CD14-positive monocyte (primary cell): ENCODE data around the gene SPATA12. TPM values are rescaled to one million over a fixed set of nuclear protein-coding genes. Genes with fewer than 3 reads are reported as not detected.

Experiments used
- DNase-seq, 3 donors: peaks; one replicate each; pipeline ENCODE4 v3.0.0-alpha.2; 2011 to 2022
- H2AFZ ChIP-seq: 2 replicates; pipeline ENCODE4 v1.6.0; 2012; ENCODE audit warnings: mild to moderate bottlenecking, low read depth, low read length, inconsistent platforms; ENCODE audit not compliant: insufficient read depth, poor library complexity, severe bottlenecking
- H3K27ac ChIP-seq, 2 donors: 1 replicate in 1 of 2; 2 replicates in 1 of 2; pipeline ENCODE4 v1.5.1; 2012 to 2013; ENCODE audit warnings: low read length in 2 of 2, control low read depth in 1 of 2, inconsistent platforms in 1 of 2, low read depth in 1 of 2, mild to moderate bottlenecking in 1 of 2
- H3K27me3 ChIP-seq, 2 donors: one replicate each; pipeline versions ENCODE4 v1.6.0 to v1.6.1; 2011 to 2013; ENCODE audit warnings: low read length in 2 of 2; ENCODE audit not compliant: control insufficient read depth in 2 of 2, insufficient read depth in 2 of 2
- H3K36me3 ChIP-seq, 2 donors: replicated peaks in 1 of 2; 1 replicate in 1 of 2; 2 replicates in 1 of 2; pipeline versions ENCODE4 v1.5.1 to v1.6.1; 2012 to 2013; ENCODE audit warnings: low read length in 2 of 2, control low read depth in 1 of 2, inconsistent platforms in 1 of 2, mild to moderate bottlenecking in 1 of 2; ENCODE audit not compliant: insufficient read depth in 2 of 2, control insufficient read depth in 1 of 2
- H3K4me1 ChIP-seq, 2 donors: 1 replicate in 1 of 2; 2 replicates in 1 of 2; pipeline versions ENCODE4 v1.5.1 to v1.6.1; 2012 to 2013; ENCODE audit warnings: low read length in 2 of 2, control low read depth in 1 of 2, inconsistent platforms in 1 of 2, mild to moderate bottlenecking in 1 of 2, moderate library complexity in 1 of 2; ENCODE audit not compliant: insufficient read depth in 2 of 2, control insufficient read depth in 1 of 2
- H3K4me2 ChIP-seq: replicated peaks from 2 replicates; pipeline ENCODE3; 2012; ENCODE audit warnings: low read length, moderate library complexity, mild to moderate bottlenecking; ENCODE audit not compliant: poor library complexity, severe bottlenecking; ENCODE audit errors: extremely low read depth
- H3K4me3 ChIP-seq, 3 experiments: fragments of 200-600 bp in 1 of 3; sonication (generic) in 1 of 3; replicated peaks in 1 of 3; 1 replicate in 2 of 3; 2 replicates in 1 of 3; pipeline ENCODE4 v1.5.1; 2011 to 2013; ENCODE audit warnings: low read length in 3 of 3, mild to moderate bottlenecking in 3 of 3, control low read depth in 2 of 3, low read depth in 2 of 3, inconsistent platforms in 1 of 3, moderate library complexity in 1 of 3
- H3K79me2 ChIP-seq: 2 replicates; pipeline ENCODE4 v1.6.0; 2012; ENCODE audit warnings: mild to moderate bottlenecking, control low read depth, inconsistent platforms, low read length, moderate library complexity; ENCODE audit not compliant: insufficient read depth
- H3K9ac ChIP-seq: 2 replicates; pipeline ENCODE4 v1.6.0; 2017; ENCODE audit warnings: low read length, mild to moderate bottlenecking; ENCODE audit not compliant: insufficient read depth, poor library complexity, severe bottlenecking
- H3K9me3 ChIP-seq, 2 donors: replicated peaks in 1 of 2; 1 replicate in 1 of 2; 2 replicates in 1 of 2; pipeline versions ENCODE4 v1.5.1 to v1.6.1; 2012 to 2013; ENCODE audit warnings: low read length in 2 of 2, control low read depth in 1 of 2; ENCODE audit not compliant: control insufficient read depth in 1 of 2, insufficient read depth in 1 of 2
- H4K20me1 ChIP-seq: 2 replicates; pipeline ENCODE4 v1.6.0; 2012; ENCODE audit warnings: mild to moderate bottlenecking, low read length, control low read depth, moderate library complexity; ENCODE audit not compliant: insufficient read depth
- H3K27ac Mint-ChIP-seq, 7 donors: one replicate each; pipeline ENCODE4 v1.8.0; 2020; ENCODE audit warnings: mild to moderate bottlenecking in 7 of 7, mixed read lengths in 7 of 7, moderate library complexity in 6 of 7, inconsistent platforms in 2 of 7
- H3K27me3 Mint-ChIP-seq, 3 donors: one replicate each; pipeline ENCODE4 v1.8.0; 2021 to 2022; ENCODE audit warnings: low read depth in 3 of 3, mild to moderate bottlenecking in 3 of 3, mixed read lengths in 3 of 3, moderate library complexity in 3 of 3, inconsistent platforms in 1 of 3
- H3K36me3 Mint-ChIP-seq, 2 donors: one replicate each; pipeline ENCODE4 v1.8.0; 2020; ENCODE audit warnings: mixed read lengths in 2 of 2, inconsistent platforms in 1 of 2, mild to moderate bottlenecking in 1 of 2
- H3K4me1 Mint-ChIP-seq: one replicate; pipeline ENCODE4 v1.8.0; 2020; ENCODE audit warnings: mild to moderate bottlenecking, mixed read lengths
- H3K4me3 Mint-ChIP-seq, 2 donors: one replicate each; pipeline ENCODE4 v1.8.0; 2020; ENCODE audit warnings: mild to moderate bottlenecking in 2 of 2, mixed read lengths in 2 of 2, moderate library complexity in 1 of 2
- H3K9me3 Mint-ChIP-seq, 7 donors: one replicate each; pipeline ENCODE4 v1.8.0; 2020 to 2022; ENCODE audit warnings: mixed read lengths in 7 of 7, mild to moderate bottlenecking in 6 of 7, moderate library complexity in 6 of 7, inconsistent platforms in 2 of 7
- CTCF ChIP-seq: fragments of 200-600 bp; IDR thresholded peaks from one replicate; pipeline ENCODE4 v1.8.0; 2022; ENCODE audit warnings: antibody characterized with exemption, mild to moderate bottlenecking
- WGBS: methylation state at CpG from one replicate; pipeline ENCODE4 v1.1.5; 2013; ENCODE audit warnings: missing lambda C conversion rate; ENCODE audit not compliant: insufficient coverage; 5-methylcytosine and 5-hydroxymethylcytosine counted together
- intact Hi-C, 2 donors: fragments of 100-400 bp; cut with micrococcal nuclease; formaldehyde crosslinking; loops; one replicate each; pipeline versions ENCODE4 v1.15.0 to v1.15.1; 2023
- polyA plus RNA-seq, 3 donors: library from polyadenylated mRNA; depleted of rRNA in 1 of 3; unstranded in 2 of 3; stranded (reverse) in 1 of 3; fragments of 300-500 nt in 2 of 3; fragments of >200 nt in 1 of 3; fragmentation: Illumina TruSeq in 2 of 3; gene quantifications; 1 replicate in 2 of 3; 2 replicates in 1 of 3; pipeline ENCODE4 v1.2.3, GENCODE V29; 2012 to 2021

The SPATA12 gene
- polyA plus RNA-seq, 3 donors: 0.07 to 0.16 (median 0.10) TPM

- H3K4me3 Mint-ChIP-seq: no peak overlapping the region
- Histone ChIP-seq H3K27ac (no peak overlapping the region), H3K4me1 (no peaks in the 10 kb centered on the region), H3K27me3 (no peaks in the 10 kb centered on the region), H3K79me2 (no peaks in the 10 kb centered on the region), H2AFZ (no peak overlapping the region), H4K20me1 (no peaks in the 10 kb centered on the region), H3K36me3 (no peaks in the 10 kb centered on the region), H3K4me2 (no peak overlapping the region), H3K9ac (no peak overlapping the region), H3K4me3 (no peak overlapping the region), H3K9me3 (no peaks in the 10 kb centered on the region)
- no peaks in the 10 kb centered on the region for H3K36me3 Mint-ChIP-seq
- no peak for TF ChIP-seq CTCF
- H3K4me1 Mint-ChIP-seq: peaks cover 4% of the 10 kb centered on the region
- intact Hi-C loops: loop anchor here in 1 of 2 donors (5.0 kb wide), 1 partner anchor 34 kb away; no protein-coding TSS in a partner anchor
- no peaks in the 10 kb centered on the region for H3K9me3 Mint-ChIP-seq
- H3K27me3 Mint-ChIP-seq: peaks cover 1 to 6% (median 3%) of the 10 kb centered on the region in 3 donors
- no peak for DNase-seq
- no CpG with 5 or more reads among the region's 6 CpGs for WGBS
- no peak overlapping the region for H3K27ac Mint-ChIP-seq
Observed at GRCh38 chr3:57053122-57053521, 7.3 kb upstream of the SPATA12 start.

- H3K4me2 ChIP-seq: no peak overlapping the region
- no peak for DNase-seq
- H3K79me2 ChIP-seq: no peaks in the 10 kb centered on the region
- no peaks in the 10 kb centered on the region for H3K9me3 Mint-ChIP-seq
- no peak overlapping the region for H3K27ac ChIP-seq
- H2AFZ ChIP-seq: no peak overlapping the region
- no peaks in the 10 kb centered on the region for H3K36me3 Mint-ChIP-seq
- H3K36me3 ChIP-seq: no peaks in the 10 kb centered on the region
- WGBS: 71% methylated on average over 1 of the region's 6 CpGs
- peaks cover 2 to 6% (median 3%) of the 10 kb centered on the region in 3 donors for H3K27me3 Mint-ChIP-seq
- H3K27me3 ChIP-seq: no peaks in the 10 kb centered on the region
- no peak overlapping the region for H3K27ac Mint-ChIP-seq
- intact Hi-C loops: no loop called here
- no peaks in the 10 kb centered on the region for H3K9me3 ChIP-seq
- peaks cover 22 to 26% of the 10 kb centered on the region in 2 donors for H3K4me1 ChIP-seq
- no peak overlapping the region for H3K4me3 ChIP-seq
- H4K20me1 ChIP-seq: no peaks in the 10 kb centered on the region
- TF ChIP-seq CTCF: no peak
- peaks cover 28% of the 10 kb centered on the region for H3K4me1 Mint-ChIP-seq
- no peak overlapping the region for H3K9ac ChIP-seq
- no peak overlapping the region for H3K4me3 Mint-ChIP-seq
Observed at GRCh38 chr3:57057351-57057750, 3.1 kb upstream of the SPATA12 start.
